Epithelial cell of proximal tubule (primary cell): ENCODE results near the gene ADAMTS6. TPM values are rescaled to one million over a fixed set of nuclear protein-coding genes. Genes with fewer than 3 reads are reported as not detected.

ENCODE experiments used
- DNase-seq: peaks from one replicate; pipeline ENCODE4 v3.0.0-alpha.2; 2011; ENCODE audit warnings: low read depth
- H3K4me3 ChIP-seq: 2 replicates; pipeline ENCODE4 v1.5.1; 2011; ENCODE audit warnings: low read depth, mild to moderate bottlenecking, low read length
- total RNA-seq: library from RNA; depleted of rRNA; stranded (reverse); fragments of >200 nt; gene quantifications from 2 replicates; pipeline ENCODE4 v1.2.3, GENCODE V29; 2015
- TF ChIP-seq, protein P1 (sequence below): conservative IDR thresholded peaks from 2 replicates; pipeline ENCODE4 v1.5.1; 2012; ENCODE audit warnings: low read depth, mild to moderate bottlenecking, low read length

Gene ADAMTS6
- total RNA-seq, 1 donor from 2014 or later: 3.5 TPM

DNA sequence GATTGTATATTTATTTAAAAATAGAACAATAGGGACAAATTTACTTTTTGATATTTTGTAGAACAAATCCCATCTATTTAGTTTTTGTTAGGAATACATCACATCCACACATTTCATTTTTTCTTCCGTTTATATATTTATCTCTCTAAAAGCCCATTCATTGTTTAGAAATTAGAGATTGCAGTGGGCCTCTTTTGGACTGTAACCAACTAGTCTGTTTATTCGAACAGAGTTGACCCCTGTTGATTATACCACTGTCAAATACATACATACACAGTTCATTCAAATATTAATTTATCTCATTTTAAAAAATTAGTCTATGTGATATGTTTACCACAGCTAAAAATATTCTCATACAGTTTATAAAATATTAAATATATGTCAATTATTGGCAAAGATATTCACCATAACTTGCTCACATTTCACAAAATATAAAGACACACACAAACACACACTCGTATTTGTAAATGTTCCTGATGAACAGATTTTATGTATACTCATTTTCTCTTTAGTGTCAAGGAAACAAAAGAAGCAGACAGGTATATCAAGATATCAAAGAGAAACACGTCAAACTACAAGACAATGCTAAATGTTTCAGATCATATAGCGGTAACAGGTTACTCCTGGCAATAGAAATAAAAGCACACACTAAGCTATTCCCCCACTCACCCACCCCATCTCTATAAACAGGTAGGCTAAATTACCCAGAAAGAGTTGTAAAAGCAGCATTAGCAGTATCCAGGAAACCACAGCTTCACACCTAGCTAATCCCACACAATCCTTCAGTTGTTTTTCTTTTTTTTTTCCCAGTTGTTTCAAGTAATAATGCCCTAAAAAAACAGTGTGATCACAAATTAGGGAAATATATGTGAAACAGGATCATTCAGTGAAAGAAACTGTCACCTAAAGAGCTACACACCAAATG lies 283.9 kb downstream of the ADAMTS6 start:
- no peak overlapping the region for H3K4me3 ChIP-seq
- no peak for DNase-seq
- TF ChIP-seq, protein P1, sequence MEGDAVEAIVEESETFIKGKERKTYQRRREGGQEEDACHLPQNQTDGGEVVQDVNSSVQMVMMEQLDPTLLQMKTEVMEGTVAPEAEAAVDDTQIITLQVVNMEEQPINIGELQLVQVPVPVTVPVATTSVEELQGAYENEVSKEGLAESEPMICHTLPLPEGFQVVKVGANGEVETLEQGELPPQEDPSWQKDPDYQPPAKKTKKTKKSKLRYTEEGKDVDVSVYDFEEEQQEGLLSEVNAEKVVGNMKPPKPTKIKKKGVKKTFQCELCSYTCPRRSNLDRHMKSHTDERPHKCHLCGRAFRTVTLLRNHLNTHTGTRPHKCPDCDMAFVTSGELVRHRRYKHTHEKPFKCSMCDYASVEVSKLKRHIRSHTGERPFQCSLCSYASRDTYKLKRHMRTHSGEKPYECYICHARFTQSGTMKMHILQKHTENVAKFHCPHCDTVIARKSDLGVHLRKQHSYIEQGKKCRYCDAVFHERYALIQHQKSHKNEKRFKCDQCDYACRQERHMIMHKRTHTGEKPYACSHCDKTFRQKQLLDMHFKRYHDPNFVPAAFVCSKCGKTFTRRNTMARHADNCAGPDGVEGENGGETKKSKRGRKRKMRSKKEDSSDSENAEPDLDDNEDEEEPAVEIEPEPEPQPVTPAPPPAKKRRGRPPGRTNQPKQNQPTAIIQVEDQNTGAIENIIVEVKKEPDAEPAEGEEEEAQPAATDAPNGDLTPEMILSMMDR: no peak

DNA sequence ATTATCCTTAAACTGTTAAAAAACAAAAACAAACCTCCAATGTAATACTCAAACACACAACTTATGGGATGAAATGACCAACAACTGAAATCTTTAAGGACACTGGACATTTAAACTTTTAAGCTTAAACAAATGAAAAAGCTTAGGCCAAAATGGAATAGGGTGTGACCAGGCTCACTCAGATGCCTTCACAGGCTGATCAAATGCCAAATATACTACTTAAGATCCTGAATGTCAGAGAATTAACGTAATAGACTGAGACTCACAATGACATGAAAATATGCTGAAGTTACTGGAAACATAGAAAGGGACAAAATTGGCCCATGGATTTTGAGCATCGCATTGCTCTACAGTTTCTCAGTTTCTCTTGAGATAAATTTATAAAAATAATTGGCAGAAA lies 286.8 kb downstream of the ADAMTS6 start:
- H3K4me3 ChIP-seq: no peak overlapping the region
- TF ChIP-seq, protein P1: no peak
- no peak for DNase-seq

DNA sequence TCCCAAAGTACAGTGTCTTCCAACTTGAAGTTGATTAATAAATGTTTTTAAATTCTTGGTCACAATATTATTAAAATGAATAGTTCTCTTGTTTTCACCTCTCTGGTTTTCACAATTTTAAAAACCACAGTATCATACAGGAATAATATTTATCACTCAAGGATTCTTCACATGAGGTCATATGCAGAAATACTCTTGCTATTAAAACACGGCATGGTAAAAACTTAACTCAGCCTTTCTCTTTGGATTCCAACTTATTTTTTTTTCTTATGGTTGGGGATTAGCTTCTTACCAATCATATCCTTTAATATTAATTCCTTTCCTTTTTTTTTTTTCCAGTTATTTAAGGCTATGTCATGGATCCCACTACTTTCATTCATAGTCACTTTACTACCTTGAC lies 289.4 kb downstream of the ADAMTS6 start:
- TF ChIP-seq, protein P1: no peak
- H3K4me3 ChIP-seq: no peak overlapping the region
- no peak for DNase-seq

DNA sequence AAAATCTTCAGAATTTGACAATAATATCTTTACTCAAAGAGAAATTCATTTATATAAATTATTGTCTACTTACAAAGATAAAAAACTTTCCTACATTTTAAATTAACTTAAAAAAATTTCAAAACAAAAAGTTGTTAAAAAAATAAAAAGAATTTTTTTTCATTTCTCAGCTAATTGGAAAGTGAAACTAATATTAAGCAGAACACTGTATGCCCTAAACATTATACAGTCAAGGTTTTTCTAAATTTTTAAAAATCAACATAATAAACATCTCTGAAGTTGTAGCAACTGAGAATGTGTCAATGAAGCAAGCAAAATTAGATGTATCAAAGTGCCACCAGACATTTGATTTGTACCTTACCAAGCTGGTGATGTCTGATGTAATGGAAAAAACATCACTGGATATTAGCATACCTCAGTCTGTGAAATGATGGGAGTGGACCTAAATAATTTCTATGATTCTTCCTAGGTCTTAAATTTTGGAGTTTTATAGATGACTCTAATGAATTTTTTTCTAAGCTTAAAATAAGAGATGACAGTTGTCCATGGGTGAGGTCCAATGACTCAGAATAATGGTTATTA lies 290.1 kb downstream of the ADAMTS6 start:
- no peak overlapping the region for H3K4me3 ChIP-seq
- no peak for DNase-seq
- TF ChIP-seq, protein P1: no peak

DNA sequence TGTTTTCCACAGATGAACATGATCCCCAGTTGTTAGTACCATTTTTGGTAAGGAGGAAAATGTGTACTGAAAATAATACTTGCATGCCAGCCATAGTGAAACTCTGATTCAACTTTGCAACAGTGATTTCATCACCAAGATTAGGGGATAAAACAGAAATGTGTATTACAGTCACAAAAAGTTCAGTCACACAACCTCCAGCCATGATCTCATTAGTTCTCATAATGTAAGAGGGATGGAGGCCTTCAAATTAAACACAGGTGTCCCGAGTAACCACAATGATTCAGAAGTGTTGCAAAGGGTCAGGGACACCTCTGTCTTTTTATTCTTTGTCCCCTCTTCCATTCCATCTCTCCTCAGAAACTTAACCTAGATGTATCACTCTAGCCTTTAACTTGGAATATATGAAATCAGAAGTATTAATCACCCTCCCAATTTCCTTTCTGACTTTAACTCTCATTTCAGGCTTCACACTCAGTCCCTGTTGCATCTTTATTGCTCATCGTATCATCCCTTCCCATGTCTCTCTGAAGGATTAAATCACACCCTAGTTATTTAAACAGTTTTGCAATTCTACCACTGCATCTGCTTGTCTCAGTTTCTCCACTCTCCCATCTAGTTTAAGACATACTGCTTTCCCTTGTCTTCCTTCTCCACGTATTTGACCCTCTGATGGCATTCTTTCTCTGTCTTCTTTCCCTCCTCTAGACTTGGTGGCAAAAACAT lies 291.2 kb downstream of the ADAMTS6 start:
- H3K4me3 ChIP-seq: no peak overlapping the region
- TF ChIP-seq, protein P1: no peak
- no peak for DNase-seq

DNA sequence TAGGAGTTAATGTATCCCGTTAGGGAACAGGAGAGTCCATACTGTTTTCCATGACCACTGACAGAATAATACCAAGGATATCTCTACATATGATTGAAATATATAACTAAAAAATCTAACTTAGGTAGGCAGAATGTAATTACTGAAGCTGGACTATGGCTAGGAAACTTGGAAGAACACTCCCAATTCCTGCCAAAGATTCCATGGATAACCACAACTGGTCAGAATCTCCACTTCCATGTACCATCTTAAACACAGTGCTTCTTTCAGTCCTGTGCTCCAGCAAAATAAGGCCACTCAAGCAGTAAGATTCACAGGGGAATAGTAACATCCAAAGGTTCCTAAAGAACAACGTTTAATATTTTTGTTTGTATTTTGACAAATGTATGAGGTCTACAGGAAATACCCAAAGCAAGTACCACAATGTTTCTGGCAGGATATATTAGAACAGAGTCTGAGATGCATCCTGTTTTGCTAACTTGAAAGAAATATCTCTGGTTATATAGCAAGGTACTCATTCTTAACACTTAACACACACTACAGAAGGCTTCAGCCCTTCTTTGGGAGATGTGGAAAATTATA lies 295.0 kb downstream of the ADAMTS6 start:
- DNase-seq: no peak
- TF ChIP-seq, protein P1: no peak
- no peak overlapping the region for H3K4me3 ChIP-seq
